ENCODE results near the gene RXFP2. TPM values are rescaled to one million over a fixed set of nuclear protein-coding genes. Genes with fewer than 3 reads are reported as not detected.

The RXFP2 gene
- total RNA-seq, 1 donor from 2014 or later, result not detected

DNA sequence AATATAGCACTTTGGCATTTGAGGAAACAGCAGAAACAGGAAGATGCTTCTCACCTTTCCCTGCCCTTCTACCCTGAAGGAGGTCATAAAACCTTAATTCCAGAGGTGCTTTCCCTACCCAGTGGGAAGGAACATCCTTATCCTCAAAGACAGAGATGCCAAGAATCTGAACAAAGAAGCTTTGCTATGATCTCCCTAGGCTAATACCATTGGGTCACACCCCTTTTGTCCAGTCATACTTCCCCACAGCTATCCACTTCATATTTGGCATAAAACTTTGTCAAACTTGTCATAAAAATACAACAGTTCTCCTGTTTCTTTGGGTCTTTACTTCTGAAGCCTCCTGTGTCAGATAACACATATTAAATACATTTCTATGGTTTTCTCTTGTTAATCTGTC is 21.7 kb upstream of the RXFP2 start:
- no peaks in the 10 kb centered on the region for H3K36me3 Mint-ChIP-seq (ENCODE audit: low read depth)
- no peak overlapping the region for H3K27ac Mint-ChIP-seq (ENCODE audit: unreplicated experiment)
- no peaks in the 10 kb centered on the region for H3K4me1 Mint-ChIP-seq
- DNase-seq (ENCODE audit: low read depth, low spot score), result no peak
- TF ChIP-seq, protein P1, sequence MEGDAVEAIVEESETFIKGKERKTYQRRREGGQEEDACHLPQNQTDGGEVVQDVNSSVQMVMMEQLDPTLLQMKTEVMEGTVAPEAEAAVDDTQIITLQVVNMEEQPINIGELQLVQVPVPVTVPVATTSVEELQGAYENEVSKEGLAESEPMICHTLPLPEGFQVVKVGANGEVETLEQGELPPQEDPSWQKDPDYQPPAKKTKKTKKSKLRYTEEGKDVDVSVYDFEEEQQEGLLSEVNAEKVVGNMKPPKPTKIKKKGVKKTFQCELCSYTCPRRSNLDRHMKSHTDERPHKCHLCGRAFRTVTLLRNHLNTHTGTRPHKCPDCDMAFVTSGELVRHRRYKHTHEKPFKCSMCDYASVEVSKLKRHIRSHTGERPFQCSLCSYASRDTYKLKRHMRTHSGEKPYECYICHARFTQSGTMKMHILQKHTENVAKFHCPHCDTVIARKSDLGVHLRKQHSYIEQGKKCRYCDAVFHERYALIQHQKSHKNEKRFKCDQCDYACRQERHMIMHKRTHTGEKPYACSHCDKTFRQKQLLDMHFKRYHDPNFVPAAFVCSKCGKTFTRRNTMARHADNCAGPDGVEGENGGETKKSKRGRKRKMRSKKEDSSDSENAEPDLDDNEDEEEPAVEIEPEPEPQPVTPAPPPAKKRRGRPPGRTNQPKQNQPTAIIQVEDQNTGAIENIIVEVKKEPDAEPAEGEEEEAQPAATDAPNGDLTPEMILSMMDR (conservative IDR thresholded peaks at IDR 0.05), result no peak
- no peak overlapping the region for H3K4me3 Mint-ChIP-seq
- H3K27me3 Mint-ChIP-seq (ENCODE audit: low read depth), result no peaks in the 10 kb centered on the region
- peaks cover 4% of the 10 kb centered on the region for H3K9me3 Mint-ChIP-seq

DNA sequence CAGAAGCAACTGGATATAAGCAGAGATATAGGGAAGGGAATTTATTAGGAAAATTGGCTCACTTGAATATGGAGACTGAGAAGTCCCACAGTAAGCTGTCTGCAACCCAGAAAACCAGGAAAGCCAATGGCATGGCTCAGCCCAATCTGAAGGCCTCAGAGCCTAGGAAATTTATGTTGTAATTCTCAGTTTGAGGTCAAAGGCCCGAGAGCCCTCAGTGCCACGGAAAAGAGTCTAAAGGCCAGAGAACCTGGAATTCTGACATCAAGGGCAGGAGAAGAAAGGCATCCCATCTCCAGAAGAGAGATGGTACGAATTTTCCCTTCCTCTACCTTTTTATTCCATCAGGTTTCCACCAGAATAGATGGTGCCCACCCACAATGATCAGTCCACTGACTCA is 20.1 kb upstream of the RXFP2 start:
- H3K36me3 Mint-ChIP-seq (ENCODE audit: low read depth), result no peaks in the 10 kb centered on the region
- H3K27me3 Mint-ChIP-seq (ENCODE audit: low read depth), result no peaks in the 10 kb centered on the region
- TF ChIP-seq, protein P1 (conservative IDR thresholded peaks at IDR 0.05), result no peak

DNA sequence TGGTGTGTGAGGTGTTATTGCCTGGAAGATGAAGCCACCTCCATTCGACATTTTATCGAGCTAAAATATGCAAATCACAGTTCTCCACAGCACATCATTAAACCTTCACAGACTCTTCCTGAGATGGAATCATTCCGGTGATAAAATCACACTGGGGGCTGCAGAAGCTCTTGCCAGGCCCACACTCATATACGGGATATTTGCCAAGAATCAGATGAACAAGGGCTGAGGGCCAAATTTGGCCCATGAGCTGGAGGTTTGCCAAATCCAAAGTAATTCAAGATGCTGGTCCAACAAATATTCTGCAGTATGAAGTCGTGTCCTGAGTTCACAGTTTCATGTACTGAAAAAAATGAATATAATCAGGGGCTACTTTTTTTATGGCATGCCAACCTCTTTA is 16.7 kb upstream of the RXFP2 start:
- TF ChIP-seq, protein P1 (conservative IDR thresholded peaks at IDR 0.05), result no peak
- Mint-ChIP-seq H3K27me3 (ENCODE audit: low read depth) (no peaks in the 10 kb centered on the region), H3K4me1 (no peaks in the 10 kb centered on the region), H3K36me3 (ENCODE audit: low read depth) (no peaks in the 10 kb centered on the region), H3K4me3 (no peak overlapping the region), H3K27ac (ENCODE audit: unreplicated experiment) (no peak overlapping the region), H3K9me3 (no peaks in the 10 kb centered on the region)
- no peak for DNase-seq (ENCODE audit: low read depth, low spot score)

More for the DNA sequence above, 20.1 kb upstream of the RXFP2 start:
- no peak for DNase-seq (ENCODE audit: low read depth, low spot score)
- H3K27ac Mint-ChIP-seq (ENCODE audit: unreplicated experiment), result no peak overlapping the region
- H3K9me3 Mint-ChIP-seq, result peaks cover 2% of the 10 kb centered on the region
- no peak overlapping the region for H3K4me3 Mint-ChIP-seq
- H3K4me1 Mint-ChIP-seq, result no peaks in the 10 kb centered on the region

DNA sequence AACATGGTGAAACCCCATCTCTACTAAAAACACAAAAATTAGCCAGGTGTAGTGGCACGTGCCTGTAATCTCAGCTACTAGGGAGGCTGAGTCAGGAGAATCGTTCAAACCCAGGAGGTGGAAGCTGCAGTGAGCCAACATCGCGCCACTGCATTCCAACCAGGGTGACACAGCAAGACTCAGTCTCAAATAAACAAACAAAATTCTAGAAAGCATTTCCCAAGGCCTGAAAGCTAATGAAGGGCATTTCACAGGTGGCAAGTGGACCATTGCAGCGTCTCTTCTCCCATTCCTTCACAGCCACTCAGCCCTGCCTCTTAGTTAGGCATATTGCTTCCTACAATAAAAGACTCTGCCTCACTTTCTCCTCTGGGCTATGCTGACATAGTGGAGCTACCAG is 13.5 kb upstream of the RXFP2 start:
- no peaks in the 10 kb centered on the region for H3K27me3 Mint-ChIP-seq (ENCODE audit: low read depth)

DNA sequence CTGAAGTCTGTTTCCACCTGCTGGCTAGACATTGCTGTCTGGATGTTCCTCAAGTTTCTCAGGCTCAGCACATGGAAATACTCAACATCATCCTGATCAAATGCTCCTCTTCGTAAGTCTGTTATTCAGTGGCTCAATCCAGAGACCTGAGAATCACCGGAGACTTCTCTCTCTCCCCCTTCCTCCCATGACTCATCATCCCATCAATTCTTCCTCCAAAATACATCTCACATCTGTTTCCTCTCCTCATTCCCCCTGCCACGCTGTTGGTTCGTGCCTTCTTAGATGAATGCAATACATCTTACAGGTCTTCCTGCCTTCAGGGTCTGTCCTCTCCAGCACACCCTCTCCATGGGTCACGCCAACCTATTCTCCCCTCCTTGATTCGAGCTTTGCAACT is 7.4 kb upstream of the RXFP2 start:
- TF ChIP-seq, protein P1 (conservative IDR thresholded peaks at IDR 0.05), result no peak
- Mint-ChIP-seq H3K36me3 (ENCODE audit: low read depth) (no peaks in the 10 kb centered on the region), H3K9me3 (no peaks in the 10 kb centered on the region), H3K4me1 (no peaks in the 10 kb centered on the region), H3K27ac (ENCODE audit: unreplicated experiment) (no peak overlapping the region), H3K4me3 (no peak overlapping the region), H3K27me3 (ENCODE audit: low read depth) (peaks cover 4% of the 10 kb centered on the region)
- no peak for DNase-seq (ENCODE audit: low read depth, low spot score)

More for the DNA sequence above, 13.5 kb upstream of the RXFP2 start:
- H3K36me3 Mint-ChIP-seq (ENCODE audit: low read depth), result no peaks in the 10 kb centered on the region
- no peaks in the 10 kb centered on the region for H3K4me1 Mint-ChIP-seq
- H3K27ac Mint-ChIP-seq (ENCODE audit: unreplicated experiment), result no peak overlapping the region
- TF ChIP-seq, protein P1 (conservative IDR thresholded peaks at IDR 0.05), result no peak
- no peaks in the 10 kb centered on the region for H3K9me3 Mint-ChIP-seq
- no peak for DNase-seq (ENCODE audit: low read depth, low spot score)
- no peak overlapping the region for H3K4me3 Mint-ChIP-seq

DNA sequence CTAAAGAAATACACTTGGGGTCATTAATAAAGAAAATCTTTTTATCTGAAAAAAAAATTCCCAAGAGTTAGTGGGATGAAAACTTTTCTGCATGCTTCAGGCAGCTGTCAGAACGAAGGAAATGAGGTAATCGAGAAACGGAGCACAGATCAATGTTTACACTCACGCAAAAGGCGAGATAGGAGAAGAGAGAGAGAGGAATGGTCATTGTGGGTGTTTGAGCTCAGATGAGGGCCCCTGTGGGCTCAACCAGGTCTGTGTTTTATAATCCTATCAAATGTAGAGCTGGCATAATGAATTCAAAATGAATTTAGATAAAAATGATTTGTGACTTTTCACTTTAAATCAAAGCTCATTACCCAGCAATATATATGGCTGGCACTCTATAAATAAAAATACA is 6.3 kb upstream of the RXFP2 start:
- H3K36me3 Mint-ChIP-seq (ENCODE audit: low read depth), result no peaks in the 10 kb centered on the region
- no peaks in the 10 kb centered on the region for H3K9me3 Mint-ChIP-seq
- TF ChIP-seq, protein P1 (conservative IDR thresholded peaks at IDR 0.05), result no peak
- no peaks in the 10 kb centered on the region for H3K4me1 Mint-ChIP-seq
- H3K27ac Mint-ChIP-seq (ENCODE audit: unreplicated experiment), result no peak overlapping the region
- DNase-seq (ENCODE audit: low read depth, low spot score), result no peak
- peaks cover 4% of the 10 kb centered on the region for H3K27me3 Mint-ChIP-seq (ENCODE audit: low read depth)
- H3K4me3 Mint-ChIP-seq, result no peak overlapping the region

Measured in neural crest cell (in vitro differentiated cells).